ENCODE data around the gene HMGN4.

DNA sequence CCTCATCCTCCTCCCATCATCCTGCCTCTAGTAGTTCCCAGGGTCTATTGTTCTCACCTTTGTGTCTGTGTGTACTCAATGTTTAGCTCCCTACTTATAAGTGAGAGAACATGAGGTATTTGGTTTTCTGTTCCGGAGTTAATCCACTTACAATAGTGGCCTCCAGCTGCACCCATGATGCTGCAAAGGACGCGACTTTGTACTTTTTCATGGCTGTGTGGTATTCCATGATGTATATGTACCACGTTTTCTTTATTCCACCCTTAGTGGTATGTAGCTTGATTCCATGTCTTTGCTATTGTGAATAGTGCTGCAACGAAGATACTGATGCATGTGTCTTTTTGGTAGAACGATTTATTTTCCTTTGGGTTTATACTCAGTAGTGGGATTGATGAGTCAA is 40.1 kb downstream of the HMGN4 start:
- TF ChIP-seq CTCF (IDR thresholded peaks at IDR 0.05; ENCODE audit: insufficient read depth, low read length) (no peak), REST (IDR thresholded peaks at IDR 0.05; ENCODE audit: insufficient replicate concordance, low read depth) (no peak)
